HepG2 (cell line): ENCODE data around the gene ARHGAP45. TPM values are rescaled to one million over a fixed set of nuclear protein-coding genes. Genes with fewer than 3 reads are reported as not detected.

ENCODE experiments used
- AGO2 ChIP-seq: fragments of 200-400 bp; formaldehyde crosslinking; optimal IDR thresholded peaks from 2 replicates; pipeline ENCODE3; 2017; ENCODE audit warnings: mild to moderate bottlenecking, low read depth, low read length, moderate library complexity
- ARID5B ChIP-seq: IDR thresholded peaks from 2 replicates; pipeline ENCODE4 v1.4.0; 2020; ENCODE audit warnings: mild to moderate bottlenecking, missing genetic modification reagents
- BORCS8-MEF2B ChIP-seq: sonication (generic); formaldehyde crosslinking; IDR thresholded peaks from 2 replicates; pipeline ENCODE4 v1.8.0; 2022; ENCODE audit warnings: mild to moderate bottlenecking, missing genetic modification reagents
- FIP1L1 ChIP-seq: fragments of 200-400 bp; formaldehyde crosslinking; IDR thresholded peaks from 2 replicates; pipeline ENCODE4 v1.6.1; 2018; ENCODE audit warnings: low read depth, mild to moderate bottlenecking, low read length, moderate library complexity, borderline replicate concordance; ENCODE audit not compliant: insufficient read depth
- HDAC6 ChIP-seq: fragments of 200-600 bp; sonication (generic); IDR thresholded peaks from 2 replicates; pipeline ENCODE4 v1.7.0; 2017; ENCODE audit warnings: mild to moderate bottlenecking, antibody characterized with exemption, low read length, low read depth
- HIVEP1 ChIP-seq: sonication (generic); formaldehyde crosslinking; IDR thresholded peaks from 2 replicates; pipeline ENCODE4 v1.4.0; 2020; ENCODE audit warnings: mild to moderate bottlenecking, missing genetic modification reagents
- NR0B2 ChIP-seq: sonication (generic); formaldehyde crosslinking; IDR thresholded peaks from 2 replicates; pipeline ENCODE4 v1.4.0; 2020; ENCODE audit warnings: mild to moderate bottlenecking, missing genetic modification reagents
- PAXIP1 ChIP-seq: sonication (generic); formaldehyde crosslinking; conservative IDR thresholded peaks from 2 replicates; pipeline ENCODE4 v1.4.0; 2020; ENCODE audit warnings: mild to moderate bottlenecking, missing genetic modification reagents, moderate library complexity
- RFXANK ChIP-seq: IDR thresholded peaks from 2 replicates; pipeline ENCODE4 v1.6.1; 2016
- SIX1 ChIP-seq: sonication (generic); formaldehyde crosslinking; IDR thresholded peaks from 2 replicates; pipeline ENCODE4 v1.4.0; 2020; ENCODE audit warnings: missing genetic modification reagents, borderline replicate concordance
- TBP ChIP-seq: sonication (generic); formaldehyde crosslinking; IDR thresholded peaks from 2 replicates; pipeline ENCODE4 v1.5.0; 2020; ENCODE audit warnings: missing genetic modification reagents
- TBX3 ChIP-seq: fragments of 450-650 bp; IDR thresholded peaks from 2 replicates; pipeline ENCODE4 v1.6.1; 2017; ENCODE audit warnings: antibody characterized with exemption, mild to moderate bottlenecking, inconsistent platforms, borderline replicate concordance
- ZC3H4 ChIP-seq: sonication (generic); formaldehyde crosslinking; IDR thresholded peaks from 2 replicates; pipeline ENCODE4 v1.4.0; 2020; ENCODE audit warnings: missing genetic modification reagents, borderline replicate concordance
- ZFP36L2 ChIP-seq: sonication (generic); formaldehyde crosslinking; IDR thresholded peaks from 2 replicates; pipeline ENCODE4 v1.4.0; 2020; ENCODE audit warnings: missing genetic modification reagents
- ZNF557 ChIP-seq: sonication (generic); formaldehyde crosslinking; IDR thresholded peaks from 2 replicates; pipeline ENCODE4 v1.4.0; 2020; ENCODE audit warnings: missing genetic modification reagents
- polyA plus RNA-seq, 8 experiments: library from polyadenylated mRNA; depleted of rRNA in 3 of 8; stranded (reverse) in 7 of 8; unstranded in 1 of 8; fragments of >200 nt; fragmentation: Illumina TruSeq in 4 of 8; extraction: Trizol in 4 of 8; gene quantifications; 2 replicates each; pipeline versions ENCODE4 v1.2.1 to v1.2.3, GENCODE V29; 2011 to 2016; ENCODE audit warnings: low read depth in 4 of 8, missing spikeins in 1 of 8, mixed read lengths in 1 of 8; ENCODE audit not compliant: insufficient read depth in 1 of 8
- total RNA-seq, 5 experiments: library from RNA; depleted of rRNA; stranded (reverse); fragments of >200 nt; fragmentation: Illumina TruSeq; extraction: Trizol; gene quantifications; 2 replicates each; pipeline ENCODE4 v1.2.3, GENCODE V29; 2016; ENCODE audit warnings: low read depth in 1 of 5
- TF ChIP-seq, protein P1 (sequence below): sonication (generic); formaldehyde crosslinking; IDR thresholded peaks from 2 replicates; pipeline ENCODE4 v1.4.0; 2020; ENCODE audit warnings: missing genetic modification reagents, borderline replicate concordance

The ARHGAP45 gene
- total and polyA plus RNA-seq, 2 of the 13 experiments (the other 11 are each of a cell fraction or from before 2014, with no cell fraction given): 0.84 to 32.0 TPM

DNA sequence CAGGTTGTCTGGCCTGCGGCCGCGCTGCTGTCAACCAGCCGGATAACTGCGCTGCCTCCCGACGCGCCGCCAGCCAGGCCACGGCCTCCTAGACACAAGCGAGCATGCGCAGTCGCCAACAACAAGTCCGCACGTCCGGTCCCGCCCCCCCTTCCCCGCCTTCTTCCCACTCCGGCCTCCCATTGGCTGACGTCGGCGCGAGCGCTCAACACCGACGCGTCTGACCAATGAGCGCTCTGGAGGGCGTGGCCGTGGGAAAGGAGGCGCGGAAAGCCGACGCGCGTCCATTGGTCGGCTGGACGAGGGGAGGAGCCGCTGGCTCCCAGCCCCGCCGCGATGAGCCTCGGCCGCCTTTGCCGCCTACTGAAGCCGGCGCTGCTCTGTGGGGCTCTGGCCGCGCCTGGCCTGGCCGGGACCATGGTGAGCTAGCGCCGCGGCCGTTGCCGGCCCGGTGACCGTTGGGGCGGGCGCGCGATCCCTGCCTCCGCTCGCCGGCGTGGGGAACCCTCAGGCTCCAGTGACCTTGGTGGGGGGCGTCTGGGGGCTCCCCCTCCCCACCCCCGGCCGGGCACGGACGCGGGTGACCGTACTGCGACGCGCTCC, 36.8 kb downstream of the ARHGAP45 start, which contains the start of gene GPX4 (continued):
- TF ChIP-seq ZNF557 (CRISPR knock-in tag): no peak
- peak; percentile 90 for TF ChIP-seq NR0B2 (CRISPR knock-in tag)
- TF ChIP-seq, protein P1, sequence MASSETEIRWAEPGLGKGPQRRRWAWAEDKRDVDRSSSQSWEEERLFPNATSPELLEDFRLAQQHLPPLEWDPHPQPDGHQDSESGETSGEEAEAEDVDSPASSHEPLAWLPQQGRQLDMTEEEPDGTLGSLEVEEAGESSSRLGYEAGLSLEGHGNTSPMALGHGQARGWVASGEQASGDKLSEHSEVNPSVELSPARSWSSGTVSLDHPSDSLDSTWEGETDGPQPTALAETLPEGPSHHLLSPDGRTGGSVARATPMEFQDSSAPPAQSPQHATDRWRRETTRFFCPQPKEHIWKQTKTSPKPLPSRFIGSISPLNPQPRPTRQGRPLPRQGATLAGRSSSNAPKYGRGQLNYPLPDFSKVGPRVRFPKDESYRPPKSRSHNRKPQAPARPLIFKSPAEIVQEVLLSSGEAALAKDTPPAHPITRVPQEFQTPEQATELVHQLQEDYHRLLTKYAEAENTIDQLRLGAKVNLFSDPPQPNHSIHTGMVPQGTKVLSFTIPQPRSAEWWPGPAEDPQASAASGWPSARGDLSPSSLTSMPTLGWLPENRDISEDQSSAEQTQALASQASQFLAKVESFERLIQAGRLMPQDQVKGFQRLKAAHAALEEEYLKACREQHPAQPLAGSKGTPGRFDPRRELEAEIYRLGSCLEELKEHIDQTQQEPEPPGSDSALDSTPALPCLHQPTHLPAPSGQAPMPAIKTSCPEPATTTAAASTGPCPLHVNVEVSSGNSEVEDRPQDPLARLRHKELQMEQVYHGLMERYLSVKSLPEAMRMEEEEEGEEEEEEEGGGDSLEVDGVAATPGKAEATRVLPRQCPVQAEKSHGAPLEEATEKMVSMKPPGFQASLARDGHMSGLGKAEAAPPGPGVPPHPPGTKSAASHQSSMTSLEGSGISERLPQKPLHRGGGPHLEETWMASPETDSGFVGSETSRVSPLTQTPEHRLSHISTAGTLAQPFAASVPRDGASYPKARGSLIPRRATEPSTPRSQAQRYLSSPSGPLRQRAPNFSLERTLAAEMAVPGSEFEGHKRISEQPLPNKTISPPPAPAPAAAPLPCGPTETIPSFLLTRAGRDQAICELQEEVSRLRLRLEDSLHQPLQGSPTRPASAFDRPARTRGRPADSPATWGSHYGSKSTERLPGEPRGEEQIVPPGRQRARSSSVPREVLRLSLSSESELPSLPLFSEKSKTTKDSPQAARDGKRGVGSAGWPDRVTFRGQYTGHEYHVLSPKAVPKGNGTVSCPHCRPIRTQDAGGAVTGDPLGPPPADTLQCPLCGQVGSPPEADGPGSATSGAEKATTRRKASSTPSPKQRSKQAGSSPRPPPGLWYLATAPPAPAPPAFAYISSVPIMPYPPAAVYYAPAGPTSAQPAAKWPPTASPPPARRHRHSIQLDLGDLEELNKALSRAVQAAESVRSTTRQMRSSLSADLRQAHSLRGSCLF (CRISPR knock-in tag): no peak
- TF ChIP-seq HIVEP1: no peak
- no peak for TF ChIP-seq FIP1L1
- TF ChIP-seq ARID5B: no peak
- peak; percentile 70 for TF ChIP-seq AGO2
- TF ChIP-seq SIX1 (CRISPR knock-in tag): no peak
- 0 out of 2 replicates have a peak, but pooled peaks have one; percentile 22 for TF ChIP-seq ZC3H4
- no peak for TF ChIP-seq ZFP36L2 (CRISPR knock-in tag)
- 0 out of 2 replicates have a peak, but pooled peaks have one; percentile 51 for TF ChIP-seq RFXANK (CRISPR knock-in tag)
- TF ChIP-seq PAXIP1 (CRISPR knock-in tag): 0 out of 2 replicates have a peak, but pooled peaks have one; percentile 14
- TF ChIP-seq BORCS8-MEF2B (CRISPR knock-in tag): 0 out of 2 replicates have a peak, but pooled peaks have one; percentile 55
- TF ChIP-seq TBX3: no peak
- no peak for TF ChIP-seq HDAC6
- no peak for TF ChIP-seq TBP (CRISPR knock-in tag)
